Fibroblast of the conjunctiva (primary cell): ENCODE measurements around the gene SYT9.
A peak's percentile ranks its signal among the peaks of the same experiment; 100 is the strongest.
"Not testable (repeated sequence)": the region's sequence is repeated elsewhere in the genome, so short reads cannot be mapped to it uniquely, and the experiment has no call there.

Source experiments
- DNase-seq: peaks from one replicate; pipeline ENCODE4 v3.0.0-alpha.2; 2010; ENCODE audit warnings: low read depth

SYT9 gene

DNA sequence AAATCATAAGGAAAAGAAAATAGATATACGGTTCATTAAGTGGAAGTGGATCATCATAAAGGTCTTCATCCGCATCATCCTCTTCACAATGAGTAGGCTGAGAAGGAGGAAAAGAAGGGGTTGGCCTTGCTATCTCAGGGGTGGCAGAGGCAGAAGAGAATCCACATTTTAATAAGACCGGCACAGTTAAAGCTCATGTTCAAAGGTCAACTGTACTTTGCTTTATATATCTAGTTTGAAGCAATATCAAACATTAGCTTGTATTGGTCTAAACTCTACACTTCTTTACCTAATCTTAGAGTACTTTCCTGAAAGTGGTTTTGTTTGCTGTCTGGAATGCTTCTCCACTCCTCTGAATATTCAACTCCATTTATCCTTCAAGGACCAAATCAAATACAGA, 256.4 kb downstream of the SYT9 start:
- no peak for DNase-seq

DNA sequence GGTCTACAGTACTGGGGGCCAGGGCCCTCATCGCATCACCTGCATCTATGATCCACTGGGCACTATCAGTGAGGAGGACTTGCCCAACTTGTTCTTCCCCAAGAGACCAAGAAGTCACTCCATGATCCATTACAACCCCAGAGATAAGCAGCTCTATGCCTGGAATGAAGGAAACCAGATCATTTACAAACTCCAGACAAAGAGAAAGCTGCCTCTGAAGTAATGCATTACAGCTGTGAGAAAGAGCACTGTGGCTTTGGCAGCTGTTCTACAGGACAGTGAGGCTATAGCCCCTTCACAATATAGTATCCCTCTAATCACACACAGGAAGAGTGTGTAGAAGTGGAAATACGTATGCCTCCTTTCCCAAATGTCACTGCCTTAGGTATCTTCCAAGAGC, 258.3 kb downstream of the SYT9 start:
- DNase-seq: no peak

DNA sequence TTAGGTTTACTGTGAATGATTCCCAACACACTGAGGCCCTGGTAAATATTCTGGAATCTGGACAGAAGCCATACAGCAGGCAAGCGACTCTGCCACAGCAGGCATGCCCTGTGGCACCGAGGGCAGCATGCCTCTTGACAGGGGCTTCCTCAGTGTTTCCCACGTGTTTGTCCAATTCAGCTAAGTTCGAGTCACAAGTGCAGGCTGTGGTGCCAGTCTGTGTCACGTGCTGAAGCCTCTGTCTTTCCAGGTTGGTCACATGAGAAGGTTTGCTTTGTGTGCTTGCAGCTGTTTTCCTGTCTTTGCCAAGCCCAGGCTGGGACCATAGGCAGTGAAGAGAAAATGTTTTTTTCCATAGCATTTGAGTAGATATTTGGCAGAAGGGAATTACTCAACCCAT, 259.7 kb downstream of the SYT9 start:
- DNase-seq: no peak

DNA sequence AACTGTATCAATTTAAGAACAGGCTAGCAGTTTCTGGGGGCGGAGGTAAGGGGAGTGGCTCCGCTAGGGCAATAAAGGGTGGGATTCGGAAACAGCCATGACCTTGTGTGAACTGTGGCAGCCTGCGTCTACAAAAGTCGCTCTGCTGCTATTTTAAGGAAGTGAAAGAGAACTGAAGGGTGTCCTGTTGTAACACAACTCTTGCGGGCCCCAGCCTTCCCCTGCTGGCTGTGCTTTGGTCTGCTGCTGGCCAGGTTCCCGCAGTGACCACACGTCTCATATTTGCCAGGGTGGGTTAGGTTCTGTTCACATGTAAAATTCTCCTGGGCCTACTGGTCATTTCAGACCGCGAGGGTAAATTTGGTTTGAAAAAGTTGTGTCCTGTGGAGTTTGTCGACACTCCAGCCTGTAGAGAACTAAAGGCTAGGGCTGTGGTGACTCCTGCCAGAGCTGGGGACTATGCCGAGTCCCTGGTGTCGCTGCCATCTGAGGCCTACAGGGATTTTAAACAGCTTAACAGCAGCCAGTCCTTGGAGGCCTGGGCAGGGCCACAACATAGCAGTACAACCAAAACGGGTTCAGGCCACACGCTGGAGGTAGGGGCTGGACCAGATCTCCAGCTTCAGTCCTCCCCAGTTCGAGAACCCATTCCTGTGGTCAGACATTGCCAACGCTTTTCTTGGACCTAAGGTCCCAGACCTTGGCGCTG, 261.0 kb downstream of the SYT9 start:
- no peak for DNase-seq

DNA sequence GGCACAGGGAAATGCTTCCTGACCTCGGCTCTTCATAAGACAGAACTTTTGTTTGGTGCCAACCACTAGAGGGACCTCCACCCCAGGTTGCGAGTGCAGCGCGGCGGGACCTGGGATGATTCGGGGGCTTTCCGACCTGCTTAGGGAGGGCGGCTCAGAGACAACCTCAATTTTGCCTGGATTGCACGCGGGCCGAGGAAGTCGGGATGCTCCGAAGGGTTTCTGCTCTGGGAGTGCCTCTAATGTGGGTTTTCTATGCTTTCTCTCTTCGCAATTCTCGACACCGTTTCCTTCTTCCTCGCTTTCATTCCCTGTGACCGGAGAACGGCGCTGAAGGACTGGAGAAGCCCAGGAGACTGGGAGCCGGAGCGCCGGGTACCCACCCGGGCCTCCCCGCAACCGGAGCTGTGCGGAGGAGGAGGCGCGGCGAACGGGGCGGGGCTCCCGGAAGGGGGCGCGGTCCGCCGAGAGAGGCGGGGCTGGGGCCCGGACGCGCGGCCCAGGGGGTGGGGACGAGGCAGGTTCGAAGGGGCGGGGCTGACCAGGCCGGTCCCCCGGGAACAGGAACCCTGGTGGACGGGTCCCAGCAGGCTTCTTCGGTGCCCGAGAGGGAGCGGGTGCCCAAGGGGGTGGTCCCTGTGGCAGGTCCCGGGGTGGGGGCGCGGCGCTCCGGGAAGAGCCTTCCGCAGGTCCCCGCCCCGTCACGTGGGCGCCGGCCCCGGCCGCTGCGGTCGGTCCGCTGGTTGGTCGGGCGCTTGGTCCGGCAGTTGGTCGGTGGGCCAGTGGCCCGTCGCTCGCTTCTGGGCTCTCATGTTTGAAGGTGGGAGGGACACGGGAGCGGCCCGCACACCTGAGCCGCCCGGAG, 261.8 kb downstream of the SYT9 start, which contains the start of gene PPFIBP2:
Gene PPFIBP2, plus strand, starts transcription at position 766 of the 865 bp plus-strand sequence. CDS start 35,477 bp downstream, outside the sequence.
- peak; percentile 47 for DNase-seq

DNA sequence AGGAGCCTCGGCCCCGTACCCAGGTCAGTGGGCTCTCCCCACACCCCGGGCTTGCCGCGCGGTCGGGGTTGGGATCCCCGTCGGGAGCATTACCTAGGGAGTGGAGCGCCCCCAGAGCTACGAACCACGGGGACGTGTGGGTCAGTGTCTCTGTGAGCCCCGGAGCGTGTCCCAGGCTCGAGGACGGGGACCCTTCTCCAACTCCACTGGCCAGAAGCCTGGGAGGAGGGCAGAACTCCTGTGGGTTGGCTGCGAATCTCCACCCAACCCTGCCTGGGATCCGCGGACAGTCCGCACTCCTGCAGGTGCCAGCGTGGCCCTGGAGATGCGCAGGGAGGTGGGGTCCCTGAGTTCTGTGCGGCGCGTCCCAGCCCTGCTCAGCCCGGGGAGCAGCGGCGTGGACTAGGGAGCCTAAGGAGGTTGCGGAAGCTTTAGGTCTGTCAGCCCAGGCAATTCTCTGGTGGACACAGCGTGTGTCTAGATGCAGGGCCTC, 262.4 kb downstream of the SYT9 start:
- DNase-seq: no peak

DNA sequence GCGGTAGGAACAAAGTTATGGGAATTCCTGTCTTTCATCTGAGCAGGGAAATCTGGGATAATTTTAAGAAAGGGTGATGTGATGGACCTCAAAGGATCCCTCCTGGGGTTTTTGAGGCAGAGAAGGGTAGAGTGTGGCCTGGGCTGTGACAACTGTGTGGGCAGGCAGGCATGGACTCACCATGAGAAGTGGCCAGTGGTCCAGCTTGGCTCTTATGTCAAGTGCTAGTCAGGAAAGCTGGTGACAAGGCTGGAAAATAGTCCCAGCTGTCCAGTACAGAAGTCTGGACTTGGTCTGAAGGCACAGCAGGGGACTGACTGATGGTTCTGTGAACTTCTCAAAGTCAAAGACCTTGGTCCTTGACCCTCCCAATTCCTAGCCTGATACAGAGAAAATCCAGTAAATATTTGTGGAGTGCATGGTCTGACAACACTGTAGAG, 263.8 kb downstream of the SYT9 start:
- no peak for DNase-seq

DNA sequence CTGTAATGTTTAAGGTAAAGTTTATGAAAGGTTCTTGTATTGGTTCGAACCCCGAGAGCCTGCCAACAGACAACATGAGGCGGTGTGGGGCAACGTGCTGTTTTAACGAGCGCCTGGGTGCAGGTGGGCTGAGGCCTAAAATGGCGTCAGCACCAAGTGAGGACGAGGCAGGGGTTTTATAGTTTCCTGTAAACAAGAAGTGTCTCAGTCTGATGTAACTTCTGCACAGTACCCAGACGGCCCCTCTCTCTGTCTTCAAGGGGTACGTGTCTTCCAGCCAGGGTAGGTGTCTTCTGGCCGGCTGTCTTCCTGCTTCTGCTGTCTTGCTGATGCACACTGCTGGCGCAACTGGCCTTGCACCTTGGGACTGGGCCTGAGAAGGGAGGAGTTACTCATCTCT, 264.8 kb downstream of the SYT9 start:
- DNase-seq: no peak

DNA sequence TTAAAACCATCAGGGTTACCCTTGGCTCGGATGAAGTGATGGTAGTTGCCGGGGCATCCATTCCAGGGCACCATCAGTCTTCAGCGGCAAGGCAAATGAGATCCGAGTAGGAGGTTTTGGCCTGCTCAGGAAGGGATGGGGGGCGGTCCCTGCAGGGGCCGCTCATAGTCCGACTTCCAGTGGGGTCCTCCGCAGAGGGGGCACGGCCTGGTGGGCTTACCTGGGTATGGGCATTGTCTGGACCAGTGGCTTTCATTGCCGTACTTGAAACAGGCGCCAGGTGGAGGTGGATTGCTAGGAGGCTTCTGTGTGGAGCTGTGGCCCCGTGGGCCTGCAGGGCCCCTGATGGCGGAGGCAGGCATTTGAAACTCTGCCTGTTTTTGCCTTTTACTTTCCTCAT, 266.0 kb downstream of the SYT9 start:
- DNase-seq: not testable (repeated sequence)
